ENCODE results near the gene CATSPERZ.

Gene CATSPERZ, protein sequence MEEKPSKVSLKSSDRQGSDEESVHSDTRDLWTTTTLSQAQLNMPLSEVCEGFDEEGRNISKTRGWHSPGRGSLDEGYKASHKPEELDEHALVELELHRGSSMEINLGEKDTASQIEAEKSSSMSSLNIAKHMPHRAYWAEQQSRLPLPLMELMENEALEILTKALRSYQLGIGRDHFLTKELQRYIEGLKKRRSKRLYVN

DNA sequence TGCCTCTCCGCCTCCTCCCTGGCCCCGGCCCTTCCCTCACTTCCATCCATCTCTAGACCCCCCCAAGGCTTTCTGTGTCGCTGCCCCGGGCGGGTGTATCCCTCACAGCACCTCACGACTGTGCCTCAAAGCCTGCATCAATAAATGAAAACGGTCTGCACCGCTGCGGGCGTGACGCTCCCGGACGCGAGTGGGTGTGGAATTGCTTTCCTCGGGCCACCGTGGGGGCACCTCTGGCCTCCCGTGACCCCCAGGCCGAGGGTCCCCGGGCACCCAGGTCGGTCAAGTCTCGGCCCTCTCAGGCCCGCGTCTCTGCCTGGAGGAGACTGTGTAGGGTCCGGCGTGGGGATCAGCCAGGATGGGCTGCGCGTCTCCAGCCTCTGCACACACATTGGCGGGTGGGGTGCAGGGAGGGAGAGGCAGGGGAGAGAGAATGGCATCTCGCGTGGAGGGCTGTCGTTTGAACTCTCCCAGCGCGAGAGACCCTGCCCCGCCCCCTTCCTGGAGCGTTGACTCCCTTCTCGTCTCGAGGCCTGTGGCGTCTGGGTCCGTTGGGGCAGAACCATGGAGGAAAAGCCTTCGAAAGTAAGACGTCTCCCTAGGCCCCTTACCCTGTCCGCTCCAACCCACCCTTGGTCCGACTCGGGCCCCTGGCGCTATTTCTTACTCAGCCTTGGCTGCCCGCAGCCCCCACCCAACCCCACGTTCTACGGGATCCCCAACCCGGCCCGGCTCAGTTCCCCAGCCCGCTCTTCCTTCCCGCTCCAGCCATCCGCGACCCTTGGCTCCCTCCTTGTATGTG lies at the start of gene CATSPERZ:
TSS of gene CATSPERZ (plus strand) at position 512 of the 802 bp plus-strand sequence. CDS start at position 565, 53 bp downstream.
- Mint-ChIP-seq H3K9me3 (no peaks in the 10 kb centered on the region), H3K27me3 (ENCODE audit: low read depth) (peaks cover 61% of the 10 kb centered on the region), H3K36me3 (ENCODE audit: low read depth) (no peaks in the 10 kb centered on the region), H3K4me1 (ENCODE audit: low read depth) (peaks cover 20% of the 10 kb centered on the region), H3K4me3 (peak within 1 kb of the TSS; percentile 69), H3K27ac (peak within 1 kb of the TSS; percentile 41)
- no peak for DNase-seq (ENCODE audit: low spot score)

DNA sequence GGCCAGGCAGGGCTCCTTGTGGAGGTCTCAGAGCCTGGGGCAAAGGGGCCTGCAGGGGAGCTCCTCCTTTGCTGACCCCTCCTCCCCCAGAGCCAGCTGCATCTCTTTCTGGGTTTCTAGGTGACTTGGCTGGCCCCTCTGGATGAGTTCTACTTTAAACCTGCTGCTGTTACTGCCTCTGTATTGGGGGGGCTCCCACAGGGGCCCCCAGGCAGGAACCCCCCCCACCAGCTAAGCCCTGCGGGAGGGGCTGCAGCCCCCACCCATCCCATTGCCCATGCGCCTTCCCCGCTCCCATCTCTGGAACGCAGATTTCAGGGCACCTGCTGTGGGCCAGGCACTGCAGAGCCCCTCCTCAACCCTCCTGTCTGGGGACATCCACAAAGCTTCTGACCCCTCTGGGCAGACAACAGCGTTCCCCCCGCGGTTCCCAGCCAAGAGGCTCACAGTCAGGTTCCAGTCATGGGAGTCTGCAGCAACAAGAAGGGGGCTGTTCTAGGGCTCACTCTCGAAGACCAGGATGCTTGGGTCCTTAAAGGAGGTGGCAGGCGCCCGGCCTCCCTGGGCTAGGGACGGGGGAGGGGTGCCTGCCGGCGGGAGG lies 49.6 kb upstream of the CATSPERZ start:
- Mint-ChIP-seq H3K9me3 (no peaks in the 10 kb centered on the region), H3K4me3 (peak overlapping the region; percentile 83), H3K27ac (no peak overlapping the region), H3K27me3 (ENCODE audit: low read depth) (no peaks in the 10 kb centered on the region), H3K36me3 (ENCODE audit: low read depth) (no peaks in the 10 kb centered on the region), H3K4me1 (ENCODE audit: low read depth) (peaks cover 25% of the 10 kb centered on the region)
- no peak for DNase-seq (ENCODE audit: low spot score)

DNA sequence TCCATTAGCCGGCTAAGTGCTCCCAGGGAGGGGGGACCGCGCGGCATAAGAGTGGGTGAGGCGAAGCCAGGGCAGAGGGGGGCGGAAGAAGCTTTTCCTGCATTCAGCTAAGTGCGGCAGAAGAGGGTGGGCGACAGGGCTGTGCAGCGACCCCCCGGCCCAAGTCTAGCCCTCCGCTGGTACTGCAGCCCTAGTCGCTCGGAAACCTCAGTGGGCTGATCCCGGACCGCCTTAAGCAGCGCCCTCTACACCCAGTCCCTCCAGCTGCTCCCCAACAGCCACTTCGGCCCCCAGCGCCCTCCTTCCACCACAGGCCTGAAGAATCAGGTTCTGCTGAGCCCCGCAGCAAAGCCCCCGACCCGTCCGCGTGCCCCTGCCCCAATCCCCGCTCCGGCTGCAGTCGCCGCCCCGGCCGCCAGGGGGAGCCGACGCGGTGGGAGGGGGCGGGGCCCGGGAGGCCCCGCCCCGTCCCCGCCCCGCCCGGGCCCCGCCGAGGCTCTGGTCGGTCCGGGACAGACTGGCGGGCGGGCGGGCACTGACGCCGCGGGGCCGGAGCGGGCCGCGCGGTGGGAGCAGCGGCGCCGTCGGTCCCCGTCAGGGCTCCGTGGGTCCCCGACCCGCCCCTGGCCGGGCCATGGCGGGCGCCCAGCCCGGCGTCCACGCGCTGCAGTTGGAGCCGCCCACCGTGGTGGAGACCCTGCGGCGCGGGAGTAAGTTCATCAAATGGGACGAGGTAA lies 49.0 kb upstream of the CATSPERZ start, which contains the start of gene PLCB3:
TSS of gene PLCB3 (plus strand) at position 515 of the 737 bp plus-strand sequence. CDS start at position 635, 120 bp downstream.
- H3K27me3 Mint-ChIP-seq (ENCODE audit: low read depth), result no peaks in the 10 kb centered on the region
- peak within 1 kb of the TSS; percentile 90 for H3K4me3 Mint-ChIP-seq
- peak within 1 kb of the TSS; percentile 77 for H3K27ac Mint-ChIP-seq
- no peaks in the 10 kb centered on the region for H3K9me3 Mint-ChIP-seq
- DNase-seq (ENCODE audit: low spot score), result peak; percentile 59
- H3K4me1 Mint-ChIP-seq (ENCODE audit: low read depth), result peaks cover 25% of the 10 kb centered on the region
- no peaks in the 10 kb centered on the region for H3K36me3 Mint-ChIP-seq (ENCODE audit: low read depth)

DNA sequence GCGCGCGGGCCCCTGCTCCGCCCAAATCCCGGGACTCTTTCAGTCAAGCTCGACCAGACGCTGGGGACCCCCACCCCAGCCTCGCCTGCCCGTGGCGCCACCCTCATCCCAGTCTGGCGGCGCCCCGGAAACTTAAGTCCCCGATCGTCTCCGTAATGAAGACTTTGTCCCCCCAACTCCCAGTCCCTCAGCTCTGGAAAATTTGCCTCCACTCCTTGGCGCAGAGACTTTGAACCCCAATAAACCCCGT lies 48.5 kb upstream of the CATSPERZ start:
- Mint-ChIP-seq H3K27ac (peak overlapping the region; percentile 77), H3K4me1 (ENCODE audit: low read depth) (peaks cover 25% of the 10 kb centered on the region), H3K36me3 (ENCODE audit: low read depth) (no peaks in the 10 kb centered on the region), H3K4me3 (peak overlapping the region; percentile 90), H3K27me3 (ENCODE audit: low read depth) (no peaks in the 10 kb centered on the region), H3K9me3 (no peaks in the 10 kb centered on the region)
- DNase-seq (ENCODE audit: low spot score), result no peak

DNA sequence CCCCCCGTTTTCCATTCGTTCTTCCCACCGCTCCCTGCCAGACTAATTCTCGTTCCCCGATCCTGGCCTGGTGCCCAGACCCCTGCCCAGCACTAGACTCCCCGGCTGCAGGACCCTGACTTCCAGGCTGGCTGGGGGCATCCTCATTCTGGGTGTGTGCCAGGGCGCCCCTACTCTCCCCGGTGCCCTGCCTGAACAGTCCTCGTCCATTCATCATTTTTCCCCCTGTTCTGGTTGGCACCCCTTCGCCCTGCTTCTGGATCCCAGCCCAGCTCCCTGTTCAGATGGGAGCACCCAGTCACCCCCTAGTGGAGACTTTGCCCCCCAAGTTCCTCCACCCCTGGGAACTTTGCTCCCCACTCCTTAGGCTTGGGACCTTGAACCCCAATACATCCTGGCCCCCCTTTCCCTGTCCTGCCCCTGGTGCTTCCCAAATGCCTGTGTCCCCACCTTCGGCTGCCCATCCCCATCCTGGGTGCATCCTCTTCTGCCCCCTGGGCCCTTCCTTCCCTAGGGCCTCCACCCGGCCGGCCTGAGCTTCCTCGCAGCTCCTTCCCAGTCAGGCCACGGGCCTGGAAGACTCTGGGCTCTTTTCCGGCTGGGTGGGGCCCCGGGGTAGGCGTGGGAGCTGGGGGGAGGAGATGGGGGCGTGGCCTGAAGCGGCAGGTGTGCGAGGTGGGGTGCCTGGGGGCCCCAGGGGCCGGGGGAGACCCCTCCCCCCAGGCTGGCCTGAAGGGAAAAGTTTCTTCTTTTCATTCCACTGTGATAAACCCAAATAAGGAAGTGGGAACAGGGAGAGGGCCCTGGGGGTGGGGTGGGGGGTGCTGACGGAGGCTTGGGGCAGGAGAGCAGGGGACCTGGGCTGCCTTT lies 47.9 kb upstream of the CATSPERZ start:
- Mint-ChIP-seq H3K4me3 (peak overlapping the region; percentile 90), H3K27ac (peak overlapping the region; percentile 77)
- DNase-seq (ENCODE audit: low spot score), result no peak

DNA sequence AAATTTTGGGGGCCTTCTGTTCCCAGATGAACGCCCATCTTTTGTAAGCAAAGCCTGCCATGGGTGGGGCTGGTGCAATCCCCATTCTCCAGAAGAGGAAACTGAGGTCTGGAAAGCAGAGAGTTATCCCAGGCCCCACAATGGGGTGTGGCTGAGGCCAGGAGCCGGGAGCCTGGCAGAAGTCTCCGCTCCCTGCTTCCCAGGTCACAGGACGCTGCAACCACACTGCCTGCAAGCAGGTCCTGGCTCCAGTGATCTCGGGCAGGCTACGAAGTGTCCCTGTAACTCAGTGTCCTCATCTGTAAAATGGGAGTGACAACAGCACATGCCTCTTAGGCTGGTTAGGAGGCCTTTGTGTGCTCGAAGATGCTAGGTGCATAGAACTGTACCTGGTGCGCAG lies 47.1 kb upstream of the CATSPERZ start:
- Mint-ChIP-seq H3K27ac (no peak overlapping the region), H3K4me3 (peak overlapping the region; percentile 24), H3K4me1 (ENCODE audit: low read depth) (peaks cover 19% of the 10 kb centered on the region), H3K36me3 (ENCODE audit: low read depth) (no peaks in the 10 kb centered on the region), H3K9me3 (no peaks in the 10 kb centered on the region), H3K27me3 (ENCODE audit: low read depth) (no peaks in the 10 kb centered on the region)
- no peak for DNase-seq (ENCODE audit: low spot score)

More for the DNA sequence above, 47.9 kb upstream of the CATSPERZ start:
- H3K36me3 Mint-ChIP-seq (ENCODE audit: low read depth), result no peaks in the 10 kb centered on the region
- no peaks in the 10 kb centered on the region for H3K27me3 Mint-ChIP-seq (ENCODE audit: low read depth)
- peaks cover 23% of the 10 kb centered on the region for H3K4me1 Mint-ChIP-seq (ENCODE audit: low read depth)
- H3K9me3 Mint-ChIP-seq, result no peaks in the 10 kb centered on the region

DNA sequence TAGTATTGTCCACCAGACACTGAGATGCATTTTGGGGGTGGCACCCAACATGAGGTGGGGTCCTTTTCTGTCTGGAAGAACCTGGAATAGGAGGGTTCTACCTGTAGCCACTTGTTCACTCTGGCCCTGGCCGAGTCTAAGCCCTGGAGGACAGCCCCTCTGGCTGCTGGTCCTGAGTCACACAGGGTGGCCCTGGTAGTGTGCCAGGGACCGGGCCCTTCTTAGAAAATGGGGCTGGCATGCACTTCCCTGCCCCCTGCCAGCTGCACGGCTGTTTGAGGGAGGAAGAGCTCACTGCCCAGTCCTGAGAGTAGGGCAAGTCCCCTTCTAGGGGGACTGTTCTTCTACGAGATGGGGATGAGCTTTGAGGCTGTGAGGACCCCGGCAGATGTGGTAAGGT lies 46.7 kb upstream of the CATSPERZ start:
- Mint-ChIP-seq H3K9me3 (no peaks in the 10 kb centered on the region), H3K4me3 (peak overlapping the region; percentile 15), H3K27me3 (ENCODE audit: low read depth) (no peaks in the 10 kb centered on the region), H3K27ac (no peak overlapping the region), H3K36me3 (ENCODE audit: low read depth) (peaks cover under 1% of the 10 kb centered on the region), H3K4me1 (ENCODE audit: low read depth) (peaks cover 18% of the 10 kb centered on the region)
- DNase-seq (ENCODE audit: low spot score), result no peak

DNA sequence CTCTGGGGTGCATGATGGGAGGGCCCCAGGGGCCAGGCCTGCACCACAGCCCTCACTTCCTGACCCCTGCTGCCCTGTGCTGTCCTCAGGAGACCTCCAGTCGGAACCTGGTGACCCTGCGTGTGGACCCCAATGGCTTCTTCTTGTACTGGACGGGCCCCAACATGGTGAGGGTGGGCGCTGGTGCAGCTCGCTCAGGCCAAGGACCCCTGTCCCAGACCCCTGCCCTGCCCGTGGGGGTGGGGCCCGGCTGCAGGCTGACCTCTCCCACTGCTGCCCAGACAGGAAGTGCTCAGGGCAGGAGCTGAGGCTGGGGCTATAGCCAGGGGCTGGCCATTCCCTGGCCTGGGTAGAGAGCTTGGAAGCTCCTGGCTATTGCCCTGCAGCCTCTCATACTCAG lies 45.8 kb upstream of the CATSPERZ start:
- Mint-ChIP-seq H3K4me3 (no peak overlapping the region), H3K27ac (no peak overlapping the region)

DNA sequence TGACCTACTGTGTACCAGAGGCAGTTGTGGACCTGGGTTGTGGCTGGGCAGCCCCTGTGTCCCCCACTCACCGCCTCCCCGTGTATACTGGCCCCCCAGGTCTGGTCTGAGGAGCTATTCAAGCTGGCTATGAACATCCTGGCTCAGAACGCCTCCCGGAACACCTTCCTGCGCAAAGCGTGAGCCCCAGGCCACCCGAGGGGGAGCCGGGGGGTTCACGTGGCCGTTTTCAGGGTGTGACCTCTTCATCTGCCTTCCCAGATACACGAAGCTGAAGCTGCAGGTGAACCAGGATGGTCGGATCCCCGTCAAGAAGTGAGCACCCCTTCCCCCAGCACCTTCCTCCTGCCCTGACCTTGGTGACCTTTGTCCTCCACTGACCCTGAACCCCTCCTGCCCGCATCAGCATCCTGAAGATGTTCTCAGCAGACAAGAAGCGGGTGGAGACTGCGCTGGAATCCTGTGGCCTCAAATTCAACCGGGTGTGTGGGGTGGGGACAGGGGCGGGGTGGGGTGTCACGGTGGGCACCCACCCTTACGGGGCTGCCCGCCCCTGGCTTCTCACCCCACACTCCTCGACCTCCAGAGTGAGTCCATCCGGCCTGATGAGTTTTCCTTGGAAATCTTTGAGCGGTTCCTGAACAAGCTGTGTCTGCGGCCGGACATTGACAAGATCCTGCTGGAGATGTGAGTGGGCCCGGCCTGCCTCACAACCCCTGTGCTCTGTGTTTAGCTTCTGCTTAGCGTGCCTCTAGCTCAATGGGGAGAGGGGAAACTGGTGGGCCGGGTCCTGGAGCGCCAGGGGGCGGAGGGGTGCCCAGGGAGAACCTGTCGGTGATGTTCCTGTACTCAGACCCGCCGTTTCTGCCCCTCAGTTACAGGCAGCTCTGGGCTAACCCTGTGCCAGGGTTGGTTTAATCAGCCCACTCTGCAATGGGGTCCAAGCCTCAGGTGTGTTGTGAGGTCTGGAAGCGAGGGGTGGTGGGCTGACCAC lies 44.7 kb upstream of the CATSPERZ start:
- no peaks in the 10 kb centered on the region for H3K27me3 Mint-ChIP-seq (ENCODE audit: low read depth)
- no peak for DNase-seq (ENCODE audit: low spot score)
- no peak overlapping the region for H3K27ac Mint-ChIP-seq
- H3K4me1 Mint-ChIP-seq (ENCODE audit: low read depth), result peaks cover 13% of the 10 kb centered on the region
- H3K36me3 Mint-ChIP-seq (ENCODE audit: low read depth), result peaks cover 14% of the 10 kb centered on the region
- H3K4me3 Mint-ChIP-seq, result no peak overlapping the region
- no peaks in the 10 kb centered on the region for H3K9me3 Mint-ChIP-seq

More for the DNA sequence above, 45.8 kb upstream of the CATSPERZ start:
- no peak for DNase-seq (ENCODE audit: low spot score)
- Mint-ChIP-seq H3K36me3 (ENCODE audit: low read depth) (peaks cover 5% of the 10 kb centered on the region), H3K9me3 (no peaks in the 10 kb centered on the region), H3K4me1 (ENCODE audit: low read depth) (peaks cover 18% of the 10 kb centered on the region), H3K27me3 (ENCODE audit: low read depth) (no peaks in the 10 kb centered on the region)

DNA sequence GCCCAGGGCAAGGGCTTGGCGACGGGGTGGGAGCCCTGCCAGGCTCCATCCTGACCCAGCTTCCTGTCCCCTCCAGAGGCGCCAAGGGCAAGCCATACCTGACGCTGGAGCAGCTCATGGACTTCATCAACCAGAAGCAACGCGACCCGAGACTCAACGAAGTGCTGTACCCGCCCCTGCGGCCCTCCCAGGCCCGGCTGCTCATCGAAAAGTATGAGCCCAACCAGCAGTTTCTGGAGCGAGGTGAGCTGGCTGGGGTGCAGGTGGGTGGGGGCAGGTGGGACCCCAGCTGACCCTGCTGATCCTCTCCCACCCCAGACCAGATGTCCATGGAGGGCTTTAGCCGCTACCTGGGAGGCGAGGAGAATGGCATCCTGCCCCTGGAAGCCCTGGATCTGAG lies 43.9 kb upstream of the CATSPERZ start:
- no peaks in the 10 kb centered on the region for H3K9me3 Mint-ChIP-seq
- peaks cover 14% of the 10 kb centered on the region for H3K36me3 Mint-ChIP-seq (ENCODE audit: low read depth)
- H3K4me1 Mint-ChIP-seq (ENCODE audit: low read depth), result peaks cover 11% of the 10 kb centered on the region
- no peaks in the 10 kb centered on the region for H3K27me3 Mint-ChIP-seq (ENCODE audit: low read depth)
- no peak for DNase-seq (ENCODE audit: low spot score)
- no peak overlapping the region for H3K27ac Mint-ChIP-seq
- no peak overlapping the region for H3K4me3 Mint-ChIP-seq

DNA sequence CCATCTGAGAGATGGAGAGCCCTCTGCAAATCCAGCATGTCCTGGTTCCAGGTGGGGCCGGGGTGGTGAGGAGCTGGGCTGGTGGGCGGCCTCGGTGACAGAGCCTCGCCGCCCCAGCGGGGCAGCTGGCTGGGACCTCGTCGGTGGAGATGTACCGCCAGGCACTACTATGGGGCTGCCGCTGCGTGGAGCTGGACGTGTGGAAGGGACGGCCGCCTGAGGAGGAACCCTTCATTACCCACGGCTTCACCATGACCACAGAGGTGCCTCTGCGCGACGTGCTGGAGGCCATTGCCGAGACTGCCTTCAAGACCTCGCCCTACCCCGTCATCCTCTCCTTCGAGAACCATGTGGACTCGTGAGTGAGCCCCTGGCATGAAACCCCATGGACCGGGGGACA lies 41.8 kb upstream of the CATSPERZ start:
- peaks cover 3% of the 10 kb centered on the region for H3K4me1 Mint-ChIP-seq (ENCODE audit: low read depth)
- no peak for DNase-seq (ENCODE audit: low spot score)
- no peak overlapping the region for H3K27ac Mint-ChIP-seq
- H3K4me3 Mint-ChIP-seq, result no peak overlapping the region
- H3K27me3 Mint-ChIP-seq (ENCODE audit: low read depth), result no peaks in the 10 kb centered on the region
- H3K36me3 Mint-ChIP-seq (ENCODE audit: low read depth), result peaks cover 19% of the 10 kb centered on the region
- no peaks in the 10 kb centered on the region for H3K9me3 Mint-ChIP-seq

DNA sequence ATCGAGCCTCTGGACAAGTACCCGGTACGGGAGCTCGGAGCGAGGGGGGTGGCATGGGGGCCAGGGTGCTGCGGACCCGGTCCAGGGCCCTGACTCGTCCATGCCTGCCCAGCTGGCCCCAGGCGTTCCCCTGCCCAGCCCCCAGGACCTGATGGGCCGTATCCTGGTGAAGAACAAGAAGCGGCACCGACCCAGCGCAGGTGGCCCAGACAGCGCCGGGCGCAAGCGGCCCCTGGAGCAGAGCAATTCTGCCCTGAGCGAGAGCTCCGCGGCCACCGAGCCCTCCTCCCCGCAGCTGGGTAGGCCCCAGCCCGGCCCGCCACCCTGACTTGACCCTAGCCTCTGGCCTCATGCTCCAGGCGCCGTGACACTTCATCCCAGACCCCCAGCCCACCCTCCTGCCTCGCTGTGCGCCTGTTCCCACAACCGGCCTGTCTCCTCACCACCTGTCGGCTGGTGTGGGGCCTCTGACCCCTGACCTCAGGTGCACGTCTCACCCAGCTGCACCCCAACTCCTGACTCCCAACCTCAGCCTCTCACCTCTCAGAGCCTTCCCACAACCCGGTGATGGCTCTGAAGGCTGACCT lies 41.1 kb upstream of the CATSPERZ start:
- Mint-ChIP-seq H3K9me3 (no peaks in the 10 kb centered on the region), H3K4me3 (no peak overlapping the region), H3K4me1 (ENCODE audit: low read depth) (peaks cover 2% of the 10 kb centered on the region), H3K27ac (no peak overlapping the region), H3K36me3 (ENCODE audit: low read depth) (peaks cover 19% of the 10 kb centered on the region), H3K27me3 (ENCODE audit: low read depth) (no peaks in the 10 kb centered on the region)
- no peak for DNase-seq (ENCODE audit: low spot score)

All from T-helper 2 cell treated with Interferon-gamma antibody and Interleukin-4, amounts not matched to agents 5 μg/mL and 100 μg/mL, for 36 hours (primary cell).